GM21447 (cell line): ENCODE results near the gene ALOX5AP.

Experiments
- ATAC-seq: cut with Tn5 transposase; IDR thresholded peaks from one replicate; pipeline ENCODE4 v1.9.1; 2021; ENCODE audit not compliant: unreplicated experiment

Gene ALOX5AP

DNA sequence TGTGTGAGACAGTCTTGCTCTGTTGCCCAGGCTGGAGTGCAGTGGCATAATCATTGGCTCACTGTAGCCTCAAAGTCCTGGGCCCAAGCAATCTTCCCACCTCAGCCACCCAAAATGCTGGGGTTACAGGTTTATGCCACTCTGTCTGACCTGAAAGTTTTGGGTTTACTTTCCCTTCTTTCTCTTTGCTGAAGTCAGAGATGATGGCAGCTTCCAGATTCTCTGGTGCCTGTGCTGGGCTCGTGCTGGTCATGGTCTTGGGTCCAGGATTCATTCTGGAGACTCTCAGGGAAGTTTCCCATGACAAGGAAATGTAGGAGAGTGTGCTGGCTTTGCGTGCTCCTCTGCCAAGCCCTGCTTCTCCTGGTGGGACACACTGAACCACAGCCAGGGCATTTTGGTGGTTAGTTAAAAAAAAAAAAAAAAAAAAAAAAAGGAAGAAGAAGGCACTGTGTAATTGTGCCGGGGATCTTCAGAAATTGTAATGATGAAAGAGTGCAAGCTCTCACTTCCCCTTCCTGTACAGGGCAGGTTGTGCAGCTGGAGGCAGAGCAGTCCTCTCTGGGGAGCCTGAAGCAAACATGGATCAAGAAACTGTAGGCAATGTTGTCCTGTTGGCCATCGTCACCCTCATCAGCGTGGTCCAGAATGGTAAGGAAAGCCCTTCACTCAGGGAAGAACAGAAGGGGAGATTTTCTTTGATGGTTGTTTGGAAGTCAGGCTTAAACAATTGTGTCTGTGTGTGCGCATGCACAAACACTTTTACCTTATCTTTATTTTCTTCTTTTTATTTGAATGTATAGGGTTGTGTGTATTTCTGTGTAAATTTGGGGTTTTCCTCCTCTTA, at the start of gene ALOX5AP:
Gene ALOX5AP (plus strand): TSS at position 519 of the 847 bp plus-strand sequence. CDS start 63 bp downstream, at position 582.
- peak; percentile 71 for ATAC-seq

DNA sequence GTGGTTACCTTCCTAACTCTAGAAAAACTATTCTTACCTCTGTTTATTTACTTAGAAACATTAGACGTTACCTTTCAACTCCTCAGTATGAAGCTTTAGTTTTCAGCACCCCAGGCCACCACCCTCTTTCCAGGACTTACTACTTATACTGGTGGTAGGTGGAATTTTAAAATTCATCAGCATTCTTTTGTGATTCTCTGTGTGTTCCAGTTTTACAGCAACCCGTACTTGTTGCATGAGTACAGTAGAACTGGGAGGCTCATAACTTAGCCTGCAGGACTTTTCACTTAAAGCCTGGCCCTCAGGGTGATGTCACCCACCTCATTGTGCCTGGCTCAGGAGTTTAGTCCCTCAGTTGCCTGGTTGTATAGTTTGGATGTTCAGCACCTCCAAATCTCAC, 49.4 kb upstream of the ALOX5AP start:
- no peak for ATAC-seq

DNA sequence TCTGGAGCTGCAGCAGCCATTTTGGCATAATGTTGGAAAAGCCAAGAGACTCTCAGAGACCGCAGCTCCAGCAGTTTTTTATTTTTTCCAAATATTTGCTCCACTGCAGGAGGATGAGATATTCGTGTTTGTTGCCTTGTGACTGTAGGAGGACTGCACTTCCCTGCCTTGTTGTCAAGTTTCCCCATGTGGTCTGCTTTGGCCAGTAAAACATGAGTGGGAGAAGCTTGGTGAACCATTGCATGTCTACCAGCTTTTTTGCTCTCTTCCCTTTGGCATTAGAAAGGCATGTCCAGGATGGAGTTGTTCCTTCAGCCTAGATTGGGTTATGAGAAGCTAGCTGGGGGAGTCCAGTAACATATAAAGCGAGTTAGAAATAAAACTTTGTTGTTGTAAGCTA, 47.7 kb upstream of the ALOX5AP start:
- no peak for ATAC-seq

DNA sequence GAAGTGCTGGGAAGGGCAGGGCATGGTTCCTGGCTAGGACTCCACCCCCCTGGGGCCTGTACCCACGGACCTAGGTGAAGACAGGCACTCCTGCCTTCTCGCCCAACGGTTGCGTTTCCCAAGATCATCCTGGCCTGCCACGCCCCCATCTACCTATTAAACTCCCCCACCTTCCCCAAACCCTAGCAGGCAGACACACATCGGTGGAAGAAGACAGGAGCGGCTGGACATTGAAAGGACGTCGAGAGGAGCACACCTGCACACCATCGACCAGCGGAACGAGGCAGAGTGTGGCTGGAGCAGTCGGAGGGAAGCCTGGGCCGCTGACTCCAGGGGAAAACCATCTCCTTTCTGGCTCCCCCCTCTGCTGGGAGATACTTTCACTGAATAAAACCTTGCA, 45.6 kb upstream of the ALOX5AP start:
- ATAC-seq, result no peak

DNA sequence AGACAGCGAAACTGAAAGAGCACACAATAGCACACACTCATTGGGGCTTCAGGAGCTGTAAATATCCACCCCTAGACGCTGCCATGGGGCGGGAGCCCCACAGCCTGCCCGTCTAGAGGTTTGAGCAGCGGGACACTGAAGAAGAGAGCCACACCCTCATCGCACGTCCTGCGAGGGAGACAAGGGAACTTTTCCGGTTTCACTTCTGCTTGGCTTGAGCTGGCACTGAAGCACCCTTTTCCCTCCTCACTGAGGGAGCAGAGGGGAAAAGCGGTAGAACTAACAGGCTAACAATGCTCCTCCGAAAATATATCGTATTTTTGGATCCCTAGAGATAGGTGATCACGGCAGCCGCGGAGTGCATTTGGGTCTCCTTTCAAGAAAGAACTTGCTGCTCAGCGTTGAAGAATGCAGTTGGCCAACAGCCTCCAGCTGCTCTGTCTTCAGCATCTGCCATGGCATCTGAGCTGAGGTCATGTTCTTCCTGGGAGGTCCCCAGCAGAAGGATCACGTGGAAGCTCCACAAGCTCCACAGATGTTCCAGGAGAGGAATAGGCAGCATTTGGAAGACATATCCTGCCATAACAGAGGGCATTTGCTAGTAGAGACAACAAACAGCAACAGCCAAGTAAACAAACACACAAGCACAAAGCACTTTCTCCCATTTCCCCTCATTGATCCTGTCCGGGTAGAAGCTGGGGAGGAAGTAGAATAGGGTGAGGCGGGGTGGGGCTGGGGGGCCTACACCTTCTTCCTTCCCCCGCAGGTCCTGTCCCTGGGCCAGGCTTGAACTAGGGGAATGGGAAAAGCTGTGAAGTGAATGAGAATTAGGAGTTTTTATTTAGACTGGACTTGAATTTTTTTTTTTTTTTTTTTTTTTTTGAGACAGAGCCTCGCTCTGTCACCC, 44.8 kb upstream of the ALOX5AP start:
- peak; percentile 81 for ATAC-seq

DNA sequence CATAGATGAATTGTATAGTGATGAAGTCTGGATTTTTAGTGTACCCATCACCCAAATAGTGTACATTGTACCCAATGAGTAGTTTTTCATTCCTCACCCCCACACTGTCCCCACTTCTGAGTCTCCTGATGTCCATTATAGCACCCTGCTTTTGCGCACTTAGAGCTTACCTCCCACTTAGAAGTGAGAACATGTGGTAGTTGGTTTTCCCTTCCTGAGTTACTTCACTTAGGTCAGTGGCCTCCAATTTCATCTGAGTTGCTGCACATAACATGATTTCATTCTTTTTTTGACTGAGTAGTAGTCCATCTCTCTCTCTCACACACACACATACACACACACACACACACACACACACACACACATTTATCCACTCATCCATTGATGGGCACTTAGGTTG, 43.2 kb upstream of the ALOX5AP start:
- ATAC-seq, result no peak

DNA sequence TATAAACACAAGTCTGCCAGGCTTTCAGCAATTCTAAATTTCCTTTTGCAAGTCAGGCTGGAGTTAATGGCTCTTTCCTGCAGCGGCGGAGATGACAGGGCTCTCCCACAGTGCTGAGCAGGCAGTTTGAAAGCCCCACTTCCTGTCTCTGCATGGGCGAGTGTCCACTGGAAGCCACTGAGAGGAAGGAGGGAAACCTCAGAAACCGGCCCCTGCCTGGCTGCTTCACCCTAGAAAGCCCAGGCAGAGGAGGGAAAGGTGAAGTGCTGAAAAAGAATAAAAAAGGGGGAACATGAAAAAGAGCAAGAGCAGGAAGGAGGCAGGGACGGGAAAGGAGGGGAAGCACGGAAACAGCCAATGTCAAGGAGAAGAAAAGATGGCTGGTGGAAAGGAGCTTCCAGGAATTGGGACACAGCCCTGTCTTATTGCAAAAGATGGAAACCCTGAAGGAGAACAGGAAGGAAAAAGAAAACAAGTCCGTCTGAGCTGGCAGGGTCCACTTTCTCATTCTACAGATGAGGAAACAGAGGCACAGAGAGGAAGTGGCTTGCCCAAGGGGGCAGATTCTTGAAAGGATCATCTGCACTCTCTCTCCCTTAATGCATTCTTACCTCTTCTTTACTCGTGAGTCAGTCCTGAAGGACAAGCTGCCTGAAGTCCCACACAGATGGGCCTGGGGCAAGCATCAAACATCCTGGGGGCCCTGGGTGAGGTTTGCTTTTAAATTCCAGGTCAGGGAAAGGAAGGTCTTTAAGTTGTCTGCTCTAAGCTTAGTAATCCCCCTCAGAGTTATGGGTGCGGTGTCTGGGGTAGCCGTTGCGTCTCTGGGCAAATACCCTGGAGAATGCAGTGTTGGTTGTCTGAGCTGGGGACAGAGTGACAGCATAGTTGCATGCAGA, 38.8 kb upstream of the ALOX5AP start:
- ATAC-seq, result peak; percentile 61

DNA sequence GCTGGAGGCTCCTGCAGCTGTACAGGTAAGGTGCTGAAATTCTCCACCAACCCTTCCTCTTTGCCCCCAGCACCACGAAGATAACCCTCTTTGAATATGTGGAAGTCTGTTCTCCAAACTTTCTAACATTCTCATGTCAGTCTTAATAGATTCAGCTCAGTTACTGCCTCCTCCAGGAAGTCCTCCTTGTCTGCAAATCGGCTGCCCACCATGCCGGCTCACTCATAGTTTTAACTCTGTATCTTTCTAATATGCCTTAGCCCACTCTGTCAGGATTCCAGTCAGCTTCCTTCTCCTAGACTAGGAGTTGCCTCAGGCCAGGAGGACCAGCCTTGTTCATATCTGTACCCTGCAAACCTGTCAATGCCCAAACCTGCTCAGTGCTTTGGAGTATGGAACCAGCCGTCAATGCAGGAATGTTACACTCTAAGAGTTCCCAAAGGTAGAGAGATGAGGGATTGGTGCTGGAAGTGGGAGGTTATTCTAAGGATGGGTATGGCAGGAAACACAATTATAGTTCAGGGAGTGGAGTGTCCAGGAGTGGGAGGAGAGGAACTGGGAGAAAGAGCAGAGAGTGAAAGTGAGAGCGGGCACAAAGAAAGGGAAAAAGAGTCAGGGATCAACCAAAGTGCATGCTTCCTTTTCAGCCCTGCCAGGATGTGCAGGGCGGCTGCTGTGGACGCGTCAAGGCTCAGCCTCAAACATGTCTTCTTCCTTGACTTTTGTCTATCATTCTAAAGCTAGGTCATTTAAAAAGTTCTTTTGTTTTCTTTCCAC, 38.0 kb upstream of the ALOX5AP start:
- no peak for ATAC-seq

DNA sequence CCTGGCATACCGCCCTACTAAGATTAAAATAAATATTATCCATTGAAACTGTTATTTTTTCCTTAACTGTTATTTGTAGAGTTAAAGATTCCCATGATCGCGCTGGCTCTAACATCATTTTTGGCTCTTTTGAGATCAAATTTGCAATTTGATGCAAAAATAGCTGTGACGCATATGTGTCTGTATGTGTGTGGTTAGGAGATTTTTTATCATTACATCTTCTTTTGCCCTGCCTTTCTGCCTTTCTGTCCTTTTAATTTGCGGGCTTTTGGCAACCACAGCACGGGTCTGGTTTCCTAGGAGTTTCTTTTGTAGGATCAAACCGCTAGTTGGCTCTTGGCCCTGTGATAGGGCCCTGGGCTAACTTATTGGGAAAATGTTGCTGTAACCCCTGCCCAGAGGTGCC, 37.3 kb upstream of the ALOX5AP start:
- ATAC-seq, result no peak

DNA sequence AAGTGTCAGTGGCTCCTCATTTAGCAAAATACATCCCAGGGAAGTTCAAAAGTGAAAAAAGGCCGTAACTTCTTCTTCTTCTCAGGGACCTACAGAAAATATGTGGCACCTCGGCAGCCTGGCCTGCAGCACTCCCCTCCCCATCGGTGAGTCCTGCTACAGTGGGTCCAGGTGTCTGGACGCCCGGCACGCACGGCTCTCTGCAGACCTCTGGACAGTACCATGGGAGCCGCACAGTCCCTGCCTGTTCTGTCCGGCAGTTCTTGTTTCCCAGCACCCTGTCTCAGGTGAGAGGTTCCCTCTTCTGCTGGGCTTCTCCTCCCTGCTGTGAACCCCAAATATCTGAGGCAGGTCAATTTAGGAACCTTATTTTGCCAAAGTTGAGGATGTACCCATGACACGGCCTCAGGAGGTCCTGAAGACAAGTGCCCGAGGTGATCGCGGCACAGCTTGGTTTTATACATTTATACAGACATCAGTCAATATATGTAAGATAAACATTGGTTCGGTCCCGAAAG, 36.8 kb upstream of the ALOX5AP start:
- no peak for ATAC-seq

DNA sequence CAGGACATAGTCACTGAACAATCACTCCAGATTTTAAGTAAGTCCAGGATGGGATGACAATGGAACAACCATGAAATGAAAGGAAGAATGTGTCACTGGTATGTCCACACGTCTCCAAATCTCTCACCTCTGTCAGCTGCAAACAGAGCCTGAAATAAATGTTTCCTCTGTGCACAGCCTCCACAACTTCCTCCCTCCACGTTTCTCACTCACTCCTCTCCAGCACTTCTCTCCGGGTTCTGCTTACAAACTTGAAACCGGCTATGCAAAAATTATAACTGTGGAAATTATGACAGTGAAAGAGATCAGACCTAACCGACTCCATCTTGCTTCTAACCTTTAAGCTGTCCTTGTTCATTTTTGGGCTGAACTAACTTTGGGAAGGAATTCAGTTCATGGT, 35.0 kb upstream of the ALOX5AP start:
- ATAC-seq, result no peak

DNA sequence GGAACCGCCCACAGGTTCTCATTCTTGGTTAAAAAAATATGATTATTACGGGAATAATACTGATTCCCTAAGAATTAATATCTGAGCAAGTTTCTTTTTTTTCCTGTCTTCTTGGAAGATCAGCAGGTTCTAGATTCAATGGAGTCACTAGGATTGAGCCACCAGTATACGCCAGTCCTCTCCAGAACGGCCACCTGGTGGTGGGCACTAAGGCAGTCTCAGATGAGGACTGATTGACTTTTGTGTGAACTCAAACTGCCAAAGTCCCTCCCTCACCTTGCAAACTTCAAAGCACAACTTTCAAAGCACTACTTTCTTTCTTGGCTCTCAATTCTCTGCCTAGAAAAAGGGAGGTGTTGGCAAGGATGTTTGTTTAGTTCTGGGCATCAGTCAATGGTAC, 33.3 kb upstream of the ALOX5AP start:
- no peak for ATAC-seq

DNA sequence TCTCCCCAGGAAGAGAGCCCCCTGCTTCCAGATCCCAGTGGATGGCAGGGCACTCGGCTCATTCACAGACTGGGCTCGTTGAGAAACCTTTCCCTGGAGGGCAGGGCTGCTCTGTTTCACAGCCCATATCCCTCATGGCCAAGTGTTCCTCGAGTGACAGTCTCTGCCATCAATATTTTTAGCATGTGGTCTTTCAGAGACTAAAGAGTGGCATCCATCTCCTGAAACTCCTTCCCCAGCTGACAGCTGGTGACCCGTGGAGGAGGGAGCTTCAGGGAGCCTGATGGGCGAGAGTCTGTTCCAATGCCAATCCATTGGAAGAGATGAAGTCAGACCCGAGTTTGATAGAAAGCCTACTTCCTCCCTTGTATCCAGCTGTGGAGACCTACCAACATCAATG, 30.7 kb upstream of the ALOX5AP start:
- ATAC-seq, result no peak

DNA sequence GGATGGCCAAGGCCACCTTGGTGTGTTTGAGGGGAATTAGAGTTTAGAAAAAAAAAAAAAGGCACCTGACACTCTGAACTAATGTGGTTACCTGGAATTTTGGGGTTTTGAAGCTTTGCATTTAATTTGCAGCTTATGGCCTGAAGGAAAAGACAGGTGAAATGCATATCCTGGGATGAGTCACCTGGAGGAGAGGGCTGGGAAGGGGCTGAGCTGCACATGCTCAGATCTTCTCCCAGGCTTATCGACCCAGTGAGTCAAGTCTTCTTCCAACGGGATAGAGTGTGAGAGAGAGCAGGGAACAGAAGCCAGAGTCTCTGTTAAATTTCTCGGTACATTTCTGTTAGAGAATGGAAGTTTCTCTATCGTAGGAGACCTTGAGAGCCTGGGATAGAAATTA, 29.7 kb upstream of the ALOX5AP start:
- no peak for ATAC-seq

DNA sequence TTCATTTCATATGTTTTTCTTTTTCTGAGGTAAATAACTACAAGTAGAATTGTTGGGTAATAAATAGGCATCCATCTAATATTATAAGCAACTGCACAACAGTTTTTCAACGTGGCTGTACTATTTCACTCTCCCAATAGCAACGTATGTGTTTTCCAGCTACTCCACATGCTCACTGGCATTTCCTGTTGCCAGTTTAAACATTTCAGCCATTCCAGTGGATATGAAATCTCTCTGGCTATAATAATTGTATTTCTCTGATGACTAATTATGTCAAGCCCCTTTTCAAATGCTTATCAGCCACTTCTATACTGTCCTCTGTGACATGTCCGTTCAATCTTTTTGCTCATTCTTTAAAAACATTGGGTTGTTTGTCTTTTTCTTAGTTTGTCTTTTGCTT, 26.8 kb upstream of the ALOX5AP start:
- ATAC-seq, result no peak

DNA sequence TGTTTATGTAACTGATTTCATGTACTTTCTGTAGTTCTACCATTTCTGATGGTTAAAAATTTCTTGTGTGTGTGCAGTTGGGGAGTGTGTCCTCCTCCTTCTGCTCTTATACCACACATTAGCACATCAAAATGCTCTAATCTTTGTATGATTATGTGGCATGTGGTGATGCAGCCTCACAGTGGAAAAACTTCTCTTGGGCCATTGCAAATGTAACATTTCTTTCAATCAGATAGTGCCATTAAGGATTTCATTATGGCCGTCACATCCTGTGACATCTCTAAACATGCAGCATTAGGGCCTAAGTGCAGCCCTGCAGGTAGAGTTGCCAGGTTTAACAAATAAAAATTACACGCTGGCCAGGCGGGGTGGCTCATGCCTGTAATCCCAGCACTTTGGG, 24.9 kb upstream of the ALOX5AP start:
- ATAC-seq, result no peak

DNA sequence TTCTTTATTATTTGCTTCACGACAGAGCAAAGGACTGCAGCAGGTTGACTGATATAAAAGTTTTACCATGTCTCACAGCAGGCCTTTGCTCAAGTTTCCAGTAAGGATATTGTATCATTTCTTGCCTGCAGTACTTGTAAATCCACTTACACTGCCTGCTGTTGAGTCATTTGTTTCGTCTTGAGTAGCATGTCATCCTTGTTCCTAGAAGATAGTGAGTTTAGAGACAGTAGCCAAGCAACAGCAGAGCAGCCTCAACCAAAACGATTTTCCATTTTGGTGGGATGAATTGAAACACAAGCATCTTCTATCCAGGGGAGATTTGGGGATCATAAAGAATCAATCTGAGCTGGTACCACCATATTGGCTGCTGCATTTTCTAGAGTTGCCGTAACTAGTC, 24.0 kb upstream of the ALOX5AP start:
- no peak for ATAC-seq

DNA sequence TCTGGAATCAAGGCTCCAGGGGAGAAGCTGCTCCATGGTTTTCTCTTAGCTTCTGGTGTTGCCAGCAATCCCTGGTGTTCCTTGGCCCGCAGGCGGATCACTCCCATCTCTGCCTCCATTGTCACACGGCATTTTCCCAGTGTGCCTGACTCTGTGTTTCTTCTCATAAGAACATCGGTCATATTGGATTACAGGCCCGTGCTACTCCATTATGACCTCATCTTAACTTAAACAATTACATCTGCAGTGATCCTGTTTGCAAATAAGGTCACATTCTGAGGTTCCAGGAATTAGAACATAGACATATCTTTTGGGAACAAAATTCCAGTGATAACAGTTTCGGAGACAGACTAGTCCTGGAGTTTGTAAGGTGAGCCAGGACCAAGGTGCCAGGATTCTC, 23.5 kb upstream of the ALOX5AP start:
- no peak for ATAC-seq

DNA sequence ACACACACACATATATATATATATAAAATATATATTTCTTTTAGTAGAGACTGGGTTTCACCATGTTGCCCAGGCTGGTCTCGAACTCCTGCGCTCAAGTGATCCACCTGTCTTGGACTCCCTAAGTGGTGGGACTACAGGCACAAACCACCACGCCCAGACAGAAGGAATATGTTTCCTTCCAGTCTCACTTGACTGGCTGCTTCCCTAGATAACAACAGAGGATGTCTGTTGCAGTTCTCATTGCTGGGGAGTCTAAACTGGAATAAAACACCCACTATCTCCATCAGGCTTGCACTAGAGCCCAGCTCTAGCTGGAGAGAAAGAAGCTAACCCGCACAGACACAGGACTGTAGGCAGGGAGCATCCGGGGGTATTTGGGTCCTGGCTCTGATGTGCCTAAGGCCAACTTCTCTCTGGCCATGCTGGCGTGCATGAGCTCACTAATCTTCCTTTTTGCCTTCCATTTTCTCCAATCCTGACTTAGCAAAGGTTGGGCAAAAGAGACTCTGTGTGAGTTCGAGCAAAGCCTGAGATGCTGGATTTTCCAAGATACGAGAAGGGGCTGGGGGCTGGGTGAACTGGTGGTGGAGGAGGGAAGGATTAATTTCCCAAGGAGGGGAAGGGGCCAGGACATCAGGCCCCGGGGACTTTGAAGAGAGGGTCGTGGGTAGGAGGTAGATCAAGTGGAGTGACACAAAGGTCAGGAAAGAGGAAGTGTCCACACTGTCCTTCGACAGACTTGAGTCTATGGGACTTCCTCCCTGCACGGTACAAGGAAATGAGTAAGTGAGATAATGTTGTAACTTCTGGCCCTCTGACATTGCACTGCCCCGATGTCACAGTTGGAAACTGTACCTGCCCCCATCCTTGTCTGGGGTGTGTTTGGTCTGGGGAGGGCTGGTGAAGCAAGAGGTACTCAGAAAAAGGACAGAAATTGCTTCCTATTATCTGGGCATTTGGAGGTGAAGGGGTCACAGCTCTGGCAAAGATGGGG, 22.5 kb upstream of the ALOX5AP start:
- ATAC-seq, result no peak
